Measurements from ENCODE around the gene SLC29A2. TPM values are rescaled to one million over a fixed set of nuclear protein-coding genes. Genes with fewer than 3 reads are reported as not detected.

SLC29A2 gene
- total RNA-seq, 2 experiments from 2014 or later, result 6.6 to 7.4 TPM

GRCh38 chr11:66334605-66335442 lies 36.7 kb downstream of the SLC29A2 start:
- Mint-ChIP-seq H3K27me3 (ENCODE audit: low read depth) (no peaks in the 10 kb centered on the region), H3K27ac (no peak overlapping the region), H3K4me1 (ENCODE audit: low read depth) (peaks cover 20% of the 10 kb centered on the region), H3K4me3 (peak overlapping the region; percentile 48), H3K36me3 (ENCODE audit: low read depth) (peaks cover 5% of the 10 kb centered on the region), H3K9me3 (no peaks in the 10 kb centered on the region)
- DNase-seq, result no peak
- CTCF ChIA-PET, result interaction anchor here (1.2 to 3.3 kb wide), 3 partner anchors 23 to 79 kb away, joined by 3 to 21 read pairs (median 14); no protein-coding TSS in a partner anchor
- intact Hi-C loops (cut with micrococcal nuclease), result no loop called here

DNA sequence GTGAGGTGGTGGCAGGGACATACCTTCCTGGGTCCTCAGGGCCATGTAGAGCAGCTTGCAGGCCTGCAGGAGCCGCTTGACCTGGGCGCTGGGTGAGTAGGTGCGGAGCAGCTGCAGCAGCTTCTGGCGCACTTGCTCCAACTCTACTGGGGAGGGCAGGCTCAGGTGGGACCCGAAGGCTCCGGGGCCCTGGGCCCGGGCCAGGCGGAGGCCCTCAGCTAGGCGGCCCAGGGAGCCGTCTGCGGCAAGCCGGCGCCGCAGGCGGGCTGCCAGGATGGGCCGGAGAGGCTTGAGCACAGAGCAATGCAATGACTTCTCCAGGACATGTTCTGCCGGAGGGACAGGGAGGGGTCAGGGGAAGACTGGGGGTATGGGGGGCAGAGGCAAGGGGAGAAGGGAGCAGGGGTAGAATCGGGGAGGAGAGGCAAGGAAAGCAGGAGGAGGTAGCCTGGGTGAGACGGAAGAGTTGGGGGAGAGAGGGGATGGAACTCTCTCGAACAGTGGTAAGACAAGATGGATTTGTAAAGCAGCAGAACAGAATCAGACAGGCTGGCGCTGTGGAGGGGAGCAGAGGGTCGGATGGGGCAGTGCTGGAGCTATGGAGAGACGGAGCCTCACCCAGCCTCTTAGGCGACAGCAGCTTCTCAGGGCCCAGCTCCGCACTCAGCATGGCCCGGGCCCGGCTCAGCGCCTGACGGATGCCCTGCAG lies 37.5 kb downstream of the SLC29A2 start:
- DNase-seq, result peak; percentile 0
- H3K36me3 Mint-ChIP-seq (ENCODE audit: low read depth), result peaks cover 4% of the 10 kb centered on the region
- no peaks in the 10 kb centered on the region for H3K27me3 Mint-ChIP-seq (ENCODE audit: low read depth)
- peaks cover 21% of the 10 kb centered on the region for H3K4me1 Mint-ChIP-seq (ENCODE audit: low read depth)
- no peak overlapping the region for H3K4me3 Mint-ChIP-seq
- intact Hi-C loops (cut with micrococcal nuclease), result no loop called here
- no peaks in the 10 kb centered on the region for H3K9me3 Mint-ChIP-seq
- H3K27ac Mint-ChIP-seq, result no peak overlapping the region
- CTCF ChIA-PET, result interaction anchor here (2.5 to 3.3 kb wide), 2 partner anchors 22 to 30 kb away, joined by 14 to 21 read pairs; no protein-coding TSS in a partner anchor

GRCh38 chr11:66333220-66333877 lies 38.2 kb downstream of the SLC29A2 start:
- Mint-ChIP-seq H3K27ac (no peak overlapping the region), H3K4me3 (no peak overlapping the region), H3K9me3 (no peaks in the 10 kb centered on the region), H3K36me3 (ENCODE audit: low read depth) (no peaks in the 10 kb centered on the region), H3K4me1 (ENCODE audit: low read depth) (peaks cover 28% of the 10 kb centered on the region), H3K27me3 (ENCODE audit: low read depth) (no peaks in the 10 kb centered on the region)
- CTCF ChIA-PET, result interaction anchor here (3.3 kb wide), 1 partner anchor 22 kb away, joined by 21 read pairs; no protein-coding TSS in a partner anchor
- DNase-seq, result peak; percentile 3
- intact Hi-C loops (cut with micrococcal nuclease), result no loop called here

DNA sequence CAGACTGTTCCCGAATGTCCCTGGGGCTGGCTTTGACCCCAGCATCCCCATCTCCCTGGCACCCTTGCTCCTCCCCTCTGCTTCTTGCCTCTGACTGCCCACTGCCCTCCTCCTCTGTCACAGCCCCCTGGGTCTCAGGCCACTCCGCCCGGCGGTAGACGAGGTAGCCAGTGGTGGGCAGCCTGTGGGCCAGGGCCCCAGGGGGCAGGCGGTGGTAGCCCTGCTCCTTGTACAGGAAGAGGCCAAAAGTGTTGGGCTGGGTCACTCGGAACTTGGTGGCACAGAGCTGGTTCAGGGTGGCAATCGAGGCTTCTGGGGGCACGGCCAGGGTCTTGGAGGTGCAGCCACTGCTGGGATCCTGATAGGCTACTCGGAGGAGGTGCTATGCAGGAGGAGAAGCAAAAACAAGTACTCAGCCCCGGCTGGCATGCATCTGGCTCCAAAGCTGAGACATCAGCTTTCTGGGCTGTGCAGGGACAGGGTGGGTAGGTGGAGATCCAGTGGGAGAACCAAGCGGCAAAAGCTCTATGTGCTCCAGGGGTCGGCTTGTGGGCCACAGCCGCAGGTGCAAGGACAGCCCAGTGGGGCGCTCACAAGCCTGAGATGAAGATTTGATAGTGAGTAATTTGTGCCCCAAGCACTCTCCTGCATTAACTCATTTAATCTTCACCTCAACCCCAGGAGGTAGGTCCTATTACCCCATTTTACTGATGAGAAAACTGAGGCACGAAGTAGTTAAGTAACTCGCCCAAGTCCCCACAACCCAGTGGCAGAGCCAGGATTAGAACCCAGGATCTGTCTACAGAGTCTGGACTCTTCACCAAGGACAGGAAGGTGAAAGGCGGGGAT lies 39.0 kb downstream of the SLC29A2 start:
- CTCF ChIA-PET, result interaction anchor here (1.3 to 4.0 kb wide), 3 partner anchors 9 to 21 kb away, joined by 3 to 39 read pairs (median 3); no protein-coding TSS in a partner anchor
- intact Hi-C loops (cut with micrococcal nuclease), result no loop called here
- Mint-ChIP-seq H3K9me3 (no peaks in the 10 kb centered on the region), H3K27me3 (ENCODE audit: low read depth) (no peaks in the 10 kb centered on the region), H3K27ac (no peak overlapping the region), H3K4me3 (no peak overlapping the region), H3K36me3 (ENCODE audit: low read depth) (no peaks in the 10 kb centered on the region), H3K4me1 (ENCODE audit: low read depth) (peaks cover 35% of the 10 kb centered on the region)
- DNase-seq, result peak; percentile 3

GRCh38 chr11:66331542-66332370 lies 39.8 kb downstream of the SLC29A2 start:
- Mint-ChIP-seq H3K9me3 (no peaks in the 10 kb centered on the region), H3K4me3 (no peak overlapping the region), H3K27ac (no peak overlapping the region), H3K36me3 (ENCODE audit: low read depth) (no peaks in the 10 kb centered on the region), H3K27me3 (ENCODE audit: low read depth) (no peaks in the 10 kb centered on the region), H3K4me1 (ENCODE audit: low read depth) (peaks cover 34% of the 10 kb centered on the region)
- no peak for DNase-seq
- intact Hi-C loops (cut with micrococcal nuclease), result no loop called here
- CTCF ChIA-PET, result interaction anchor here (0.7 to 4.0 kb wide), 4 partner anchors 10 to 58 kb away, joined by 3 to 39 read pairs (median 4); no protein-coding TSS in a partner anchor

GRCh38 chr11:66330931-66331330 lies 40.6 kb downstream of the SLC29A2 start:
- H3K4me3 Mint-ChIP-seq, result no peak overlapping the region
- no peak overlapping the region for H3K27ac Mint-ChIP-seq
- no peaks in the 10 kb centered on the region for H3K9me3 Mint-ChIP-seq
- peaks cover 33% of the 10 kb centered on the region for H3K4me1 Mint-ChIP-seq (ENCODE audit: low read depth)
- DNase-seq, result no peak
- no peaks in the 10 kb centered on the region for H3K27me3 Mint-ChIP-seq (ENCODE audit: low read depth)
- H3K36me3 Mint-ChIP-seq (ENCODE audit: low read depth), result no peaks in the 10 kb centered on the region
- intact Hi-C loops (cut with micrococcal nuclease), result no loop called here
- CTCF ChIA-PET, result interaction anchor here (1.4 to 4.0 kb wide), 2 partner anchors 10 to 19 kb away, joined by 3 to 39 read pairs; no protein-coding TSS in a partner anchor

- H3K4me3 Mint-ChIP-seq, result no peak overlapping the region
- DNase-seq, result no peak
- H3K27ac Mint-ChIP-seq, result no peak overlapping the region
- no peaks in the 10 kb centered on the region for H3K9me3 Mint-ChIP-seq
- H3K27me3 Mint-ChIP-seq (ENCODE audit: low read depth), result no peaks in the 10 kb centered on the region
- intact Hi-C loops (cut with micrococcal nuclease), result loop anchor here (2.0 kb wide), 1 partner anchor 106 kb away; no protein-coding TSS in a partner anchor
- no peaks in the 10 kb centered on the region for H3K36me3 Mint-ChIP-seq (ENCODE audit: low read depth)
- CTCF ChIA-PET, result interaction anchor here (0.6 to 4.0 kb wide), 4 partner anchors 12 to 47 kb away, joined by 3 to 39 read pairs (median 4); partner anchors contain the start of gene CD248
- peaks cover 34% of the 10 kb centered on the region for H3K4me1 Mint-ChIP-seq (ENCODE audit: low read depth)
These were observed 42.3 kb downstream of the SLC29A2 start for GRCh38 chr11:66329165-66329673.

DNA sequence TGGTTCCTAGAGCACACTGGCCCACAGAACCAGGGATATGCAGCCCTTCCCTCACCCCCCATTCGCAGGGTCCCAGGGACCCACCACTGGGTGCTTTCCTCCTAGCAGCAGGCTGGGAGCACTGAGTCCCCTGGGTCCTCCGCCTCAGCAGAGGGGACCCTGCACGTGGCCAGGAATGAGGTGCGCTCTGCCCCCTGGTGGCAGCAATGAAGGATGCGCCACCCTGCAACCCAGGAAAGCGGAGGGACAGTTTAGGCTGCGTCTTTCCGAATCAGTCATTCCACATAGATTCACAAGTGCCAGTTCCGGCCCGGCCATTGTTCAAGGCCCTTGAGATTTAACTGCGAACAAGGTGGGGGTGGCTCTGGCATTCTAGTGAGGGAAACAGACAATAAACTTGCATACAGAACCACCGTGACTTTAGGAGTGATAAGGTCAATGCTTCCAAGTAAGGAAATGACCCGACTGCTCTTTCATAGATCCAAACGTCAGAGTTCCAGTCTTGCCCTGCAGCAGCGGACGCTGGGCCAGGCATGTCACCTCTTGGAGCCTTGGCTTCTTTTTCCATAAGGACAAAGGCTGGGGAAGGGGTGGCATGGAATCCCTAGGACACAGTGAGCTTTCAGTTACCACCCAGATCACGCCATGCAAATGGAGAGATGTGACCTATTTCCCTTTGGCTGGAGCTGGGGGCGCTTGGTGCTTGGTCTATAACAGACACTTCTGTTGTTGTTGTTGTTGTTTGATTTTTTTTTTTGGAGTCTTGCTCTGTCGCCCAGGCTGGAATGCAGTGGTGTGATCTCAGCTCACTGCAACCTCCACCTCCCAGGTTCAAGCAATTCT lies 43.0 kb downstream of the SLC29A2 start:
- Mint-ChIP-seq H3K27me3 (ENCODE audit: low read depth) (no peaks in the 10 kb centered on the region), H3K36me3 (ENCODE audit: low read depth) (no peaks in the 10 kb centered on the region), H3K9me3 (no peaks in the 10 kb centered on the region), H3K4me3 (peak overlapping the region; percentile 34), H3K4me1 (ENCODE audit: low read depth) (peaks cover 38% of the 10 kb centered on the region), H3K27ac (peak overlapping the region; percentile 74)
- DNase-seq, result peak; percentile 90
- CTCF ChIA-PET, result interaction anchor here (0.6 to 4.0 kb wide), 4 partner anchors 11 to 40 kb away, joined by 3 to 39 read pairs (median 4); partner anchors contain the start of genes CD248 and YIF1A
- intact Hi-C loops (cut with micrococcal nuclease), result loop anchor here (1.0 to 2.0 kb wide), 5 partner anchors 16 to 106 kb away; partner anchors contain the start of genes BRMS1 and YIF1A

- peaks cover 38% of the 10 kb centered on the region for H3K4me1 Mint-ChIP-seq (ENCODE audit: low read depth)
- no peaks in the 10 kb centered on the region for H3K36me3 Mint-ChIP-seq (ENCODE audit: low read depth)
- DNase-seq, result peak; percentile 65
- no peaks in the 10 kb centered on the region for H3K27me3 Mint-ChIP-seq (ENCODE audit: low read depth)
- peak overlapping the region; percentile 74 for H3K27ac Mint-ChIP-seq
- no peak overlapping the region for H3K4me3 Mint-ChIP-seq
- intact Hi-C loops (cut with micrococcal nuclease), result loop anchor here (1.0 to 2.0 kb wide), 5 partner anchors 16 to 105 kb away; partner anchors contain the start of genes BRMS1 and YIF1A
- CTCF ChIA-PET, result no interaction called here
- no peaks in the 10 kb centered on the region for H3K9me3 Mint-ChIP-seq
These were observed 43.6 kb downstream of the SLC29A2 start for GRCh38 chr11:66328031-66328301.
